B cell (primary cell): ENCODE measurements around the gene SMIM1. TPM values are rescaled to one million over a fixed set of nuclear protein-coding genes. Genes with fewer than 3 reads are reported as not detected.

Source experiments
- ATAC-seq: fragments of 200-7000 bp; cut with Tn5 transposase; one replicate; pipeline ENCODE4 v1.10.0; 2021; ENCODE audit warnings: low read depth, mild to moderate bottlenecking, moderate number of reproducible peaks, moderate library complexity
- CTCF ChIA-PET: fragments of 350-600 bp; sonication (Branson Sonifier 250); formaldehyde crosslinking; loops from one replicate; lab custom pipeline; 2021; ENCODE audit warnings: antibody characterized with exemption, inconsistent platforms; lab: Charles Lee
- POLR2A ChIA-PET: fragments of 350-600 bp; sonication (Branson Sonifier 250); formaldehyde crosslinking; loops from one replicate; lab custom pipeline; 2021; ENCODE audit warnings: antibody characterized with exemption; lab: Charles Lee
- DNase-seq: peaks from one replicate; pipeline ENCODE4 v3.0.0; 2013
- H2AFZ ChIP-seq: 2 replicates; pipeline ENCODE4 v1.6.1; 2012; ENCODE audit warnings: mild to moderate bottlenecking, low read depth, low read length; ENCODE audit not compliant: insufficient read depth, poor library complexity, severe bottlenecking
- H3K27ac ChIP-seq, 2 donors: 1 replicate in 1 of 2; 2 replicates in 1 of 2; pipeline ENCODE4 v1.5.1; 2012 to 2013; ENCODE audit warnings: low read length in 2 of 2, mild to moderate bottlenecking in 2 of 2, moderate library complexity in 1 of 2
- H3K27me3 ChIP-seq, 4 experiments: fragments of 200-600 bp in 1 of 4; sonication (generic) in 1 of 4; replicated peaks in 1 of 4; 1 replicate in 2 of 4; 2 replicates in 2 of 4; pipeline versions ENCODE4 v1.6.1 to v1.7.0; 2013 to 2016; ENCODE audit warnings: low read length in 3 of 4, mild to moderate bottlenecking in 2 of 4, mixed read lengths in 1 of 4, moderate library complexity in 1 of 4; ENCODE audit not compliant: insufficient read depth in 4 of 4, control insufficient read depth in 3 of 4; ENCODE audit errors: control extremely low read depth in 1 of 4
- H3K36me3 ChIP-seq, 2 experiments: replicated peaks in 1 of 2; 1 replicate in 1 of 2; 2 replicates in 1 of 2; pipeline versions ENCODE4 v1.6.1 to v1.7.1; 2013; ENCODE audit warnings: low read length in 1 of 2; ENCODE audit not compliant: insufficient read depth in 2 of 2, control insufficient read depth in 1 of 2; ENCODE audit errors: control extremely low read depth in 1 of 2, extremely low read depth in 1 of 2
- H3K4me1 ChIP-seq, 2 donors: fragments of 200-600 bp in 1 of 2; sonication (generic) in 1 of 2; 1 replicate in 1 of 2; 2 replicates in 1 of 2; pipeline versions ENCODE4 v1.5.1 to v1.6.1; 2013 to 2017; ENCODE audit warnings: low read length in 2 of 2; ENCODE audit not compliant: control insufficient read depth in 2 of 2, insufficient read depth in 2 of 2
- H3K4me2 ChIP-seq: replicated peaks from 2 replicates; pipeline ENCODE3; 2012; ENCODE audit warnings: mild to moderate bottlenecking, low read depth, low read length; ENCODE audit not compliant: poor library complexity, severe bottlenecking
- H3K4me3 ChIP-seq, 5 experiments: fragments of 200-600 bp in 1 of 5; sonication (generic) in 1 of 5; 1 replicate in 3 of 5; 2 replicates in 2 of 5; pipeline versions ENCODE4 v1.5.1 to v1.7.0; 2011 to 2016; ENCODE audit warnings: low read length in 4 of 5, mild to moderate bottlenecking in 4 of 5, low read depth in 2 of 5, control low read depth in 1 of 5, moderate library complexity in 1 of 5; ENCODE audit not compliant: insufficient read depth in 1 of 5; ENCODE audit errors: control extremely low read depth in 1 of 5, extremely low read depth in 1 of 5
- H3K79me2 ChIP-seq: fragments of 200-600 bp; sonication (generic); one replicate; pipeline ENCODE4 v1.6.0; 2016; ENCODE audit warnings: low read length; ENCODE audit not compliant: control insufficient read depth, insufficient read depth
- H3K9ac ChIP-seq: fragments of 200-600 bp; sonication (generic); 2 replicates; pipeline ENCODE4 v1.6.1; 2017; ENCODE audit warnings: mild to moderate bottlenecking, low read length, moderate library complexity
- H3K9me3 ChIP-seq, 3 donors: one replicate each; pipeline versions ENCODE4 v1.6.1 to v1.7.1; 2013; ENCODE audit warnings: low read length in 2 of 3; ENCODE audit not compliant: control insufficient read depth in 2 of 3, insufficient read depth in 1 of 3; ENCODE audit errors: control extremely low read depth in 1 of 3
- H4K20me1 ChIP-seq: 2 replicates; pipeline ENCODE4 v1.6.0; 2012; ENCODE audit warnings: mild to moderate bottlenecking, low read length; ENCODE audit not compliant: insufficient read depth, control insufficient read depth, poor library complexity, severe bottlenecking
- H3K27ac Mint-ChIP-seq: one replicate; pipeline ENCODE4 v1.8.0; 2021; ENCODE audit warnings: mixed read lengths
- H3K27me3 Mint-ChIP-seq: one replicate; pipeline ENCODE4 v1.8.0; 2021; ENCODE audit warnings: mixed read lengths
- H3K4me1 Mint-ChIP-seq: one replicate; pipeline ENCODE4 v1.8.0; 2021; ENCODE audit warnings: mixed read lengths
- H3K4me3 Mint-ChIP-seq: one replicate; pipeline ENCODE4 v1.8.0; 2021; ENCODE audit warnings: mixed read lengths
- H3K9me3 Mint-ChIP-seq: one replicate; pipeline ENCODE4 v1.8.0; 2022; ENCODE audit warnings: mixed read lengths; ENCODE audit not compliant: insufficient read depth
- EZH2 ChIP-seq: IDR thresholded peaks from 2 replicates; pipeline ENCODE4 v1.6.1; 2012; ENCODE audit warnings: borderline replicate concordance, low read depth, mild to moderate bottlenecking, moderate library complexity, low read length; ENCODE audit not compliant: insufficient read depth, poor library complexity, severe bottlenecking
- WGBS: methylation state at CpG from one replicate; pipeline ENCODE4 v1.1.5; 2013; ENCODE audit warnings: missing lambda C conversion rate; ENCODE audit not compliant: insufficient coverage; 5-methylcytosine and 5-hydroxymethylcytosine counted together
- intact Hi-C: fragments of 100-400 bp; cut with micrococcal nuclease; formaldehyde crosslinking; loops from one replicate; pipeline ENCODE4 v1.10.0; 2022
- polyA plus RNA-seq: library from polyadenylated mRNA; depleted of rRNA; stranded (reverse); fragments of >200 nt; gene quantifications from 2 replicates; pipeline ENCODE4 v1.2.3, GENCODE V29; 2012
- total RNA-seq, 2 donors: library from RNA; stranded (reverse); fragments of 120-200 nt in 1 of 2; gene quantifications; 1 replicate in 1 of 2; 2 replicates in 1 of 2; pipeline versions ENCODE4 v1.2.3 to v1.2.4, GENCODE V29; 2013 to 2022
- TF ChIP-seq, protein P1 (sequence below): fragments of 200-600 bp; IDR thresholded peaks from one replicate; pipeline ENCODE4 v1.8.0; 2022; ENCODE audit warnings: antibody characterized with exemption, mild to moderate bottlenecking

SMIM1 gene
- total and polyA plus RNA-seq, 2 donors (not counting 1 experiment from before 2014, with no cell fraction given): 2.6 to 9.0 TPM

DNA sequence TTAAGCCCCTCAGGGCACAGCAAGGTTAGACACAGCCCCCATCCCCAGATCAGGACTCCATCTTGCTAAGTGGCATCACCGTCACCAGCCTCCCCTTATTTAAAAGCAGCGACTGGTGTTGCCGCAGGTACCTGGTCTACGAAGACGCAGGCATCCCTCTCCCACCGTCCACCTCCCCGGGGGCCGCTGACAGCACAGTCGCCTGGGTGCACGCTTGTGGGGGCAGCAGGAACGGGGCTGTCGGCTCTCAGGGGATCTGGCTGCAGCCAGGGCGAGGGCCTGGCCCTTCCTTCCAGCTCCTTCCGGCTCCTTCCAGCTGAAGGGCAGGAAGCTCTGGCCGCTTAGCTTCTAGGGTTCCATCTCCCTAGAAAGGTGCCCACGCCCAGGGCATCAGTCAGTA is 37.9 kb upstream of the SMIM1 start:
- 93% methylated on average over 15 of the region's 16 CpGs for WGBS
- H4K20me1 ChIP-seq: no peaks in the 10 kb centered on the region
- H3K36me3 ChIP-seq: peaks cover 1 to 14% of the 10 kb centered on the region in 2 experiments
- no peaks in the 10 kb centered on the region for H3K79me2 ChIP-seq
- H3K4me3 ChIP-seq: no peak overlapping the region
- Mint-ChIP-seq H3K27ac (no peak overlapping the region), H3K27me3 (no peaks in the 10 kb centered on the region), H3K4me1 (no peaks in the 10 kb centered on the region), H3K9me3 (no peaks in the 10 kb centered on the region), H3K4me3 (no peak overlapping the region)
- POLR2A ChIA-PET: no interaction called here
- intact Hi-C loops: no loop called here
- H2AFZ ChIP-seq: no peak overlapping the region
- no peak overlapping the region for H3K9ac ChIP-seq
- H3K4me1 ChIP-seq: no peaks in the 10 kb centered on the region
- ATAC-seq (no peak), DNase-seq (no peak)
- no peak for TF ChIP-seq EZH2
- TF ChIP-seq, protein P1, sequence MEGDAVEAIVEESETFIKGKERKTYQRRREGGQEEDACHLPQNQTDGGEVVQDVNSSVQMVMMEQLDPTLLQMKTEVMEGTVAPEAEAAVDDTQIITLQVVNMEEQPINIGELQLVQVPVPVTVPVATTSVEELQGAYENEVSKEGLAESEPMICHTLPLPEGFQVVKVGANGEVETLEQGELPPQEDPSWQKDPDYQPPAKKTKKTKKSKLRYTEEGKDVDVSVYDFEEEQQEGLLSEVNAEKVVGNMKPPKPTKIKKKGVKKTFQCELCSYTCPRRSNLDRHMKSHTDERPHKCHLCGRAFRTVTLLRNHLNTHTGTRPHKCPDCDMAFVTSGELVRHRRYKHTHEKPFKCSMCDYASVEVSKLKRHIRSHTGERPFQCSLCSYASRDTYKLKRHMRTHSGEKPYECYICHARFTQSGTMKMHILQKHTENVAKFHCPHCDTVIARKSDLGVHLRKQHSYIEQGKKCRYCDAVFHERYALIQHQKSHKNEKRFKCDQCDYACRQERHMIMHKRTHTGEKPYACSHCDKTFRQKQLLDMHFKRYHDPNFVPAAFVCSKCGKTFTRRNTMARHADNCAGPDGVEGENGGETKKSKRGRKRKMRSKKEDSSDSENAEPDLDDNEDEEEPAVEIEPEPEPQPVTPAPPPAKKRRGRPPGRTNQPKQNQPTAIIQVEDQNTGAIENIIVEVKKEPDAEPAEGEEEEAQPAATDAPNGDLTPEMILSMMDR: no peak
- peaks cover 0 to 3% (median 0%) of the 10 kb centered on the region in 3 donors for H3K9me3 ChIP-seq
- no peak overlapping the region for H3K4me2 ChIP-seq
- no peaks in the 10 kb centered on the region for H3K27me3 ChIP-seq
- CTCF ChIA-PET: interaction anchor here (1.4 kb wide), 1 partner anchor 10 kb away, joined by 6 read pairs; no protein-coding TSS in a partner anchor
- no peak overlapping the region for H3K27ac ChIP-seq

DNA sequence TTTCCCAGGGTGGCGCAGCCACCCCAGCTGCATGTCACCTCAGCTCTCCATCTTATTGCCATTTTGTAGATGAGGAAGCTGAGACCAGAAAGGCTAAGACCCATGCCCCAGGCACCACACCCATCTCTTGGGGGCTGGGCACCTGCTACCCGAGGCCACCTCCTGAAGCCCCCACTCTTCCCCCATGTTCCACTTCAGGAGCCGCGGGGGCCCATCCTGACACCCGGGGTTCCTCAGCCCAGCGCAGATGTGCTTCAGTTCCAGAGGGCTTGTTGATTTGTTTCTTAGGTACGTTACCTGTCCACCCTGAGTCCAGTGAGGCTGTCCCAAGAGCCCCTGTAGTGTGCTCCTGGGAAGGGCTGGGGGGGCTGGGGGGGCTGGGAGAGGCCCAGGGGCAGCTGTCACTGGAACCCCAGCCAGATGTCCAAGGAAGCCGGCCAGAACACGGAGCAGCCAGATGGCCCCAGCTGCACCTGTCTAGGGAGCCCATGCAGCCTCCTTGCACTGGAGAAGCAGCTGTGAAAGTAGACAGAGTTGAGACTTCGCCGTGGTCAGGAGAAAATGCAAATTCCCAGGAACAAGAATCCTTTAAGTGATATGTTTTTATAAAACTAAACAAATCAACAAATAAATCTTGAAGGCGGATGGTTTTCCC is 37.4 kb upstream of the SMIM1 start:
- TF ChIP-seq, protein P1: no peak
- TF ChIP-seq EZH2: no peak
- peaks cover 0 to 3% (median 0%) of the 10 kb centered on the region in 3 donors for H3K9me3 ChIP-seq
- H3K27me3 Mint-ChIP-seq: no peaks in the 10 kb centered on the region
- ChIA-PET POLR2A (no interaction called here), CTCF (interaction anchor here (1.4 kb wide), 1 partner anchor 11 kb away, joined by 6 read pairs; no protein-coding TSS in a partner anchor)
- no peak overlapping the region for H3K4me2 ChIP-seq
- no peaks in the 10 kb centered on the region for H3K4me1 ChIP-seq
- intact Hi-C loops: no loop called here
- H3K4me3 ChIP-seq: no peak overlapping the region
- peaks cover 1 to 18% of the 10 kb centered on the region in 2 experiments for H3K36me3 ChIP-seq
- no peak overlapping the region for H3K27ac ChIP-seq
- H4K20me1 ChIP-seq: no peaks in the 10 kb centered on the region
- no peaks in the 10 kb centered on the region for H3K4me1 Mint-ChIP-seq
- H3K79me2 ChIP-seq: no peaks in the 10 kb centered on the region
- H3K27ac Mint-ChIP-seq: no peak overlapping the region
- no peak overlapping the region for H3K9ac ChIP-seq
- no peak overlapping the region for H3K4me3 Mint-ChIP-seq
- no peaks in the 10 kb centered on the region for H3K9me3 Mint-ChIP-seq
- H3K27me3 ChIP-seq: no peaks in the 10 kb centered on the region
- DNase-seq (no peak), ATAC-seq (no peak)
- WGBS: 100% methylated on average over 5 of the region's 12 CpGs
- no peak overlapping the region for H2AFZ ChIP-seq
